ENCODE data around the gene ZBTB34.

Gene ZBTB34

GRCh38 chr9:126833020-126833419, 27.4 kb upstream of the ZBTB34 start:
- Histone ChIP-seq H3K27me3 (ENCODE audit: low read depth, low read length) (no peaks in the 10 kb centered on the region), H3K4me3 (ENCODE audit: low read length) (no peak overlapping the region), H3K4me2 (ENCODE audit: low read length) (no peak overlapping the region), H3K79me2 (ENCODE audit: low read length) (peaks cover 3% of the 10 kb centered on the region; the same call in 1 of the 2 replicates), H3K36me3 (replicated peaks; ENCODE audit: low read depth, low read length) (peaks cover 26% of the 10 kb centered on the region), H3K9me3 (ENCODE audit: insufficient read depth, low read length) (no peaks in the 10 kb centered on the region), H3K4me1 (ENCODE audit: low read length) (peaks cover 16% of the 10 kb centered on the region), H3K27ac (ENCODE audit: low read length) (no peak overlapping the region), H4K20me1 (ENCODE audit: insufficient read depth, low read length) (peaks cover 6% of the 10 kb centered on the region; the same call in 1 of the 2 replicates), H2AFZ (ENCODE audit: low read depth, low read length) (no peak overlapping the region), H3K9ac (ENCODE audit: low read length) (no peak overlapping the region)
- TF ChIP-seq, protein P1, sequence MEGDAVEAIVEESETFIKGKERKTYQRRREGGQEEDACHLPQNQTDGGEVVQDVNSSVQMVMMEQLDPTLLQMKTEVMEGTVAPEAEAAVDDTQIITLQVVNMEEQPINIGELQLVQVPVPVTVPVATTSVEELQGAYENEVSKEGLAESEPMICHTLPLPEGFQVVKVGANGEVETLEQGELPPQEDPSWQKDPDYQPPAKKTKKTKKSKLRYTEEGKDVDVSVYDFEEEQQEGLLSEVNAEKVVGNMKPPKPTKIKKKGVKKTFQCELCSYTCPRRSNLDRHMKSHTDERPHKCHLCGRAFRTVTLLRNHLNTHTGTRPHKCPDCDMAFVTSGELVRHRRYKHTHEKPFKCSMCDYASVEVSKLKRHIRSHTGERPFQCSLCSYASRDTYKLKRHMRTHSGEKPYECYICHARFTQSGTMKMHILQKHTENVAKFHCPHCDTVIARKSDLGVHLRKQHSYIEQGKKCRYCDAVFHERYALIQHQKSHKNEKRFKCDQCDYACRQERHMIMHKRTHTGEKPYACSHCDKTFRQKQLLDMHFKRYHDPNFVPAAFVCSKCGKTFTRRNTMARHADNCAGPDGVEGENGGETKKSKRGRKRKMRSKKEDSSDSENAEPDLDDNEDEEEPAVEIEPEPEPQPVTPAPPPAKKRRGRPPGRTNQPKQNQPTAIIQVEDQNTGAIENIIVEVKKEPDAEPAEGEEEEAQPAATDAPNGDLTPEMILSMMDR (IDR thresholded peaks at IDR 0.05; ENCODE audit: low read depth, low read length) = no peak
- TF ChIP-seq EZH2phosphoT487 (IDR thresholded peaks at IDR 0.05; ENCODE audit: low read depth) = no peak

DNA sequence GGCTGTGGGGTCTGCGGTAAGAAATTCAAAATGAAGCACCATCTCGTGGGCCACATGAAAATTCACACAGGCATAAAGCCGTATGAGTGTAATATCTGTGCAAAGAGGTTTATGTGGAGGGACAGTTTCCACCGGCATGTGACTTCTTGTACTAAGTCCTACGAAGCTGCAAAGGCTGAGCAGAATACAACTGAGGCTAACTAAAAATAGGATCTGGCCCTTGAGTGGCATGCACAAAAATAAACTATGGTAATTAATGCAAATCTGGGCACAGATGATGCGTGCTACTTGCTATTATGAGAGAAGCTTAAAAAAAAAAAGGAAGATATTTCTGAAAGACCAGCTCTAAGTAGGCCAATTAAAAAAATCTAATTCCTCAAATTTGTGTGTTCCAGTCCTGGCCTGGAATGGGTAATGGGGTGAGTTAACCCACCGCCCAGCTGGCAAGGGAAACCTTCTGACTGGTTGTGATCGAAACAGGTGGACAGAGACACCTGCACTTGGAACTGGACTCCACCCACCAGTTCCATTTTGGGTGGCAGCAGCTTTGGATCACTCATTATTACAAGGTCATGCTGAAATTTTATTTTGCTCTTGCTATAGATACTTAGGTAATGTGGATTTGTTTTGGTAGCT, 26.6 kb upstream of the ZBTB34 start:
- H4K20me1 ChIP-seq (ENCODE audit: insufficient read depth, low read length) = peaks cover 13% of the 10 kb centered on the region; the same call in 1 of the 2 replicates
- H3K4me1 ChIP-seq (ENCODE audit: low read length) = peaks cover 23% of the 10 kb centered on the region
- H3K4me2 ChIP-seq (ENCODE audit: low read length) = no peak overlapping the region
- no peak overlapping the region for H3K4me3 ChIP-seq (ENCODE audit: low read length)
- H3K79me2 ChIP-seq (ENCODE audit: low read length) = peaks cover 3% of the 10 kb centered on the region; the same call in 1 of the 2 replicates
- peaks cover 29% of the 10 kb centered on the region for H3K36me3 ChIP-seq (replicated peaks; ENCODE audit: low read depth, low read length)
- no peaks in the 10 kb centered on the region for H3K27me3 ChIP-seq (ENCODE audit: low read depth, low read length)
- no peak overlapping the region for H2AFZ ChIP-seq (ENCODE audit: low read depth, low read length)
- H3K27ac ChIP-seq (ENCODE audit: low read length) = no peak overlapping the region
- TF ChIP-seq, protein P1 (IDR thresholded peaks at IDR 0.05; ENCODE audit: low read depth, low read length) = no peak
- TF ChIP-seq EZH2phosphoT487 (IDR thresholded peaks at IDR 0.05; ENCODE audit: low read depth) = no peak
- H3K9me3 ChIP-seq (ENCODE audit: insufficient read depth, low read length) = no peaks in the 10 kb centered on the region
- H3K9ac ChIP-seq (ENCODE audit: low read length) = no peak overlapping the region

DNA sequence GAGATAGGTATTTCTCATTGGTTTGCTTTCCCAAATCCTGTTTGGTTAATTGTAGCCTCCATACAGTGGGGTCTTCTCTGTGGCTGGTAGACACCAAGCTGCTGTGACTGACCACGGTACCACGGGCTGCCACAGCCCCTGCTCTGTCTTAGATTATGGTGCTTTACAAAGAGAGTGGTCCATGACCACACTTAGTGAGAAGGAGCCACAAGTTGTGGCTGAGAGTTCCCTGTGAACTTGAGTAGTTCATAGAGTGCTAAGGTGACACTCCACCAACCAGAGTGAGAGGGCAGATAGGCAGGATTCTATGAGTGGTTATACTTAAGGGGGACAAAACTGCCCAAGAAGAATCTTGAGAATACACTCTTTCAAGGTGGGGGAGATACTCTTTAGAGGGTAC, 25.8 kb upstream of the ZBTB34 start:
- peaks cover 13% of the 10 kb centered on the region; the same call in 1 of the 2 replicates for H4K20me1 ChIP-seq (ENCODE audit: insufficient read depth, low read length)
- H3K4me2 ChIP-seq (ENCODE audit: low read length) = no peak overlapping the region
- no peak overlapping the region for H2AFZ ChIP-seq (ENCODE audit: low read depth, low read length)
- TF ChIP-seq, protein P1 (IDR thresholded peaks at IDR 0.05; ENCODE audit: low read depth, low read length) = no peak
- TF ChIP-seq EZH2phosphoT487 (IDR thresholded peaks at IDR 0.05; ENCODE audit: low read depth) = no peak
- no peak overlapping the region for H3K9ac ChIP-seq (ENCODE audit: low read length)
- no peaks in the 10 kb centered on the region for H3K27me3 ChIP-seq (ENCODE audit: low read depth, low read length)
- H3K4me3 ChIP-seq (ENCODE audit: low read length) = no peak overlapping the region
- peaks cover 3% of the 10 kb centered on the region; the same call in 1 of the 2 replicates for H3K79me2 ChIP-seq (ENCODE audit: low read length)
- H3K36me3 ChIP-seq (replicated peaks; ENCODE audit: low read depth, low read length) = peaks cover 29% of the 10 kb centered on the region
- H3K4me1 ChIP-seq (ENCODE audit: low read length) = peaks cover 23% of the 10 kb centered on the region
- H3K27ac ChIP-seq (ENCODE audit: low read length) = no peak overlapping the region
- H3K9me3 ChIP-seq (ENCODE audit: insufficient read depth, low read length) = no peaks in the 10 kb centered on the region

DNA sequence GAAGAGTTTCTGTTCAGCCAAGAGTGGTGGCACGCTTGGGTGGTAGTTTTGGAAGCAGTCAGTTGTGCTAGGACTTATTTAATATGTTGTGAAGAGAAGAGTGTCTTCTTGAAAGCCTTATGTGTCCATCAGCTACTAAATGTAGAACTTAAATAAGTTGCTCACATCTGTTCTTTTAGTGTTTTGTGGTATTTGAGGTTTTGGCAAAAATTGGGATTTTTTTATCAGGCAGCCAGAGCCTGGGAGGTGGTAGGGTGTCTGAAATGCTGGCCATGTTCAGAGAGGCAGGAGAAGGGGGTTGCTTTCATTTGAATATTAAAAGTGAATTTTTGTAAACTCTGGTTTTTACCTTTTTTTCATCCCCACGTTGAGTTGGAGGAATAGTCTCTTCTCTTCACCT, 24.2 kb upstream of the ZBTB34 start:
- Histone ChIP-seq H4K20me1 (ENCODE audit: insufficient read depth, low read length) (peaks cover 13% of the 10 kb centered on the region; the same call in 1 of the 2 replicates), H3K27me3 (ENCODE audit: low read depth, low read length) (no peaks in the 10 kb centered on the region), H3K4me2 (ENCODE audit: low read length) (no peak overlapping the region), H3K79me2 (ENCODE audit: low read length) (peaks cover 3% of the 10 kb centered on the region; the same call in 1 of the 2 replicates), H3K36me3 (replicated peaks; ENCODE audit: low read depth, low read length) (peaks cover 29% of the 10 kb centered on the region), H3K9ac (ENCODE audit: low read length) (no peak overlapping the region), H2AFZ (ENCODE audit: low read depth, low read length) (no peak overlapping the region), H3K4me1 (ENCODE audit: low read length) (peaks cover 23% of the 10 kb centered on the region), H3K27ac (ENCODE audit: low read length) (no peak overlapping the region), H3K4me3 (ENCODE audit: low read length) (no peak overlapping the region), H3K9me3 (ENCODE audit: insufficient read depth, low read length) (no peaks in the 10 kb centered on the region)
- TF ChIP-seq, protein P1 (IDR thresholded peaks at IDR 0.05; ENCODE audit: low read depth, low read length) = no peak
- TF ChIP-seq EZH2phosphoT487 (IDR thresholded peaks at IDR 0.05; ENCODE audit: low read depth) = no peak

Data from OCI-LY3 (cell line).